HG02870 (cell line): ENCODE results near the gene ALDOB.

Experiments used
- ATAC-seq: cut with Tn5 transposase; IDR thresholded peaks from one replicate; pipeline ENCODE4 v1.9.1; 2021; ENCODE audit warnings: mild to moderate bottlenecking, moderate library complexity; ENCODE audit not compliant: unreplicated experiment

Gene ALDOB

GRCh38 chr9:101457003-101457402 is 21.4 kb upstream of the ALDOB start:
- no peak for ATAC-seq

- no peak for ATAC-seq
Observed at GRCh38 chr9:101455656-101456240, 20.2 kb upstream of the ALDOB start.

- no peak for ATAC-seq
Observed at GRCh38 chr9:101453776-101454570, 18.4 kb upstream of the ALDOB start.

GRCh38 chr9:101451498-101451897 is 15.9 kb upstream of the ALDOB start:
- ATAC-seq: no peak

- no peak for ATAC-seq
Observed at GRCh38 chr9:101450931-101451330, 15.4 kb upstream of the ALDOB start.

- peak; percentile 96 for ATAC-seq
Observed at GRCh38 chr9:101449071-101449721, 13.6 kb upstream of the ALDOB start.

- ATAC-seq: no peak
Observed at GRCh38 chr9:101448680-101449070, 13.1 kb upstream of the ALDOB start.

GRCh38 chr9:101446732-101447131 is 11.2 kb upstream of the ALDOB start:
- no peak for ATAC-seq

- no peak for ATAC-seq
Observed at GRCh38 chr9:101445353-101446029, 9.9 kb upstream of the ALDOB start.

GRCh38 chr9:101443364-101443771 is 7.8 kb upstream of the ALDOB start:
- no peak for ATAC-seq

- ATAC-seq: no peak
Observed at GRCh38 chr9:101442736-101443135, 7.2 kb upstream of the ALDOB start.

- no peak for ATAC-seq
Observed at GRCh38 chr9:101442318-101442717, 6.7 kb upstream of the ALDOB start.

- ATAC-seq: no peak
Observed at GRCh38 chr9:101440714-101441230, 5.2 kb upstream of the ALDOB start.

GRCh38 chr9:101438523-101438922 is 2.9 kb upstream of the ALDOB start:
- no peak for ATAC-seq

- no peak for ATAC-seq
Observed at GRCh38 chr9:101437806-101438232, 2.2 kb upstream of the ALDOB start.

- no peak for ATAC-seq
Observed at GRCh38 chr9:101434998-101435397, 576 bp downstream of the ALDOB start.

- ATAC-seq: no peak
Observed at GRCh38 chr9:101433229-101433628, 2.3 kb downstream of the ALDOB start.

- no peak for ATAC-seq
Observed at GRCh38 chr9:101432740-101433139, 2.8 kb downstream of the ALDOB start.

- no peak for ATAC-seq
Observed at GRCh38 chr9:101432171-101432570, 3.4 kb downstream of the ALDOB start.

- ATAC-seq: no peak
Observed at GRCh38 chr9:101429736-101430135, 5.8 kb downstream of the ALDOB start.

- no peak for ATAC-seq
Observed at GRCh38 chr9:101428909-101429308, 6.7 kb downstream of the ALDOB start.
